ENCODE data around the gene GTF3C4.
"Not testable (repeated sequence)": the region's sequence is repeated elsewhere in the genome, so short reads cannot be mapped to it uniquely, and the experiment has no call there.

Gene GTF3C4

DNA sequence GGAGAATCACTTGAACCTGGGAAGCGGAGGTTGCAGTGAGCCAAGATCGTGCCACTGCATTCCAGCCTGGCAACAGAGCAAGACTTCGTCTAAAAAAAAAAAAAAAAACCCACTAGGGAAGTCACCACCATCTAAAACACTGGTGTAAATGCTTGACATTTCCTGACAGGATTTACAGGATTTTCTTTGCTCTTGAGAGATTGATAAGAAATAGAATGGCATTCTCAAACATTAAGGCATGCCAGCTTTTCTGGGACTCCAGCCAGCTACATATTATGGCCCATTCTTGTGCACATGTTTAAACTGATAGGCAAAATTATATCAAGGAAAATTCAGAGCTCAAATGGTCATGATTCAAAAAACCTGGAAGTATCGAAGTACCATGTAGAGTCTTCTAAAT, 28.7 kb downstream of the GTF3C4 start:
- H3K4me3 ChIP-seq (ENCODE audit: low read depth, low read length): no peak overlapping the region
- H3K36me3 ChIP-seq (ENCODE audit: control insufficient read depth, insufficient read depth, low read length): no peaks in the 10 kb centered on the region
- no peaks in the 10 kb centered on the region for H3K4me1 ChIP-seq (ENCODE audit: control insufficient read depth, insufficient read depth, low read length)
- H3K9ac ChIP-seq (ENCODE audit: low read depth, low read length): no peak overlapping the region
- peaks cover 23% of the 10 kb centered on the region for H3K9me3 ChIP-seq (ENCODE audit: control insufficient read depth, insufficient read depth, low read length)
- H3K27me3 ChIP-seq (ENCODE audit: control insufficient read depth, insufficient read depth, low read length): no peaks in the 10 kb centered on the region
- H3K27ac ChIP-seq (ENCODE audit: low read depth, low read length): no peak overlapping the region

GRCh38 chr9:132699956-132700355, 29.7 kb downstream of the GTF3C4 start:
- H3K36me3 ChIP-seq (ENCODE audit: control insufficient read depth, insufficient read depth, low read length): no peaks in the 10 kb centered on the region
- H3K4me1 ChIP-seq (ENCODE audit: control insufficient read depth, insufficient read depth, low read length): no peaks in the 10 kb centered on the region
- no peak overlapping the region for H3K4me3 ChIP-seq (ENCODE audit: low read depth, low read length)
- no peak overlapping the region for H3K27ac ChIP-seq (ENCODE audit: low read depth, low read length)
- no peak overlapping the region for H3K9ac ChIP-seq (ENCODE audit: low read depth, low read length)
- H3K9me3 ChIP-seq (ENCODE audit: control insufficient read depth, insufficient read depth, low read length): peaks cover 23% of the 10 kb centered on the region
- no peaks in the 10 kb centered on the region for H3K27me3 ChIP-seq (ENCODE audit: control insufficient read depth, insufficient read depth, low read length)

DNA sequence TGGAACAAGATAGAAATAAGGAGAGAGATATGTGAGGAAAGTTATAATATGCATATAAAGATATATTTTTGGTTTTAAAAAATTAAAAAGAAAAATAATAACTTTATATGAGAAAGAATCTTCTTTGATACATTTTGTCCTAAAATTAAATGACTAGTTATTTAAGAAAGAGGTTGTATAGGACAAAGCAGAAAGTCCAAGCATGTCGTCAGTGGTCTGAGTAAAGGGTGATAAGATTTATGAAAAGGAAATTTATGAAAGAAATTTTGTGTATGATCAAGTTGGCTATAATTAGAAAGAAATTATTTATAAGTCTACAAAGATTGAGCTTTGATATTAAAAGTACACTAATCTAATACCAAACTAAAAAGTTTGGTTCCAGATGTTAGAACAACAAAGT, 32.0 kb downstream of the GTF3C4 start:
- H3K36me3 ChIP-seq (ENCODE audit: control insufficient read depth, insufficient read depth, low read length): no peaks in the 10 kb centered on the region
- no peak overlapping the region for H3K9ac ChIP-seq (ENCODE audit: low read depth, low read length)
- no peaks in the 10 kb centered on the region for H3K27me3 ChIP-seq (ENCODE audit: control insufficient read depth, insufficient read depth, low read length)
- H3K4me3 ChIP-seq (ENCODE audit: low read depth, low read length): no peak overlapping the region
- H3K27ac ChIP-seq (ENCODE audit: low read depth, low read length): no peak overlapping the region
- H3K9me3 ChIP-seq (ENCODE audit: control insufficient read depth, insufficient read depth, low read length): peaks cover 18% of the 10 kb centered on the region
- H3K4me1 ChIP-seq (ENCODE audit: control insufficient read depth, insufficient read depth, low read length): no peaks in the 10 kb centered on the region

- no peaks in the 10 kb centered on the region for H3K36me3 ChIP-seq (ENCODE audit: control insufficient read depth, insufficient read depth, low read length)
- H3K27me3 ChIP-seq (ENCODE audit: control insufficient read depth, insufficient read depth, low read length): no peaks in the 10 kb centered on the region
- no peaks in the 10 kb centered on the region for H3K4me1 ChIP-seq (ENCODE audit: control insufficient read depth, insufficient read depth, low read length)
- no peak overlapping the region for H3K9ac ChIP-seq (ENCODE audit: low read depth, low read length)
- no peak overlapping the region for H3K27ac ChIP-seq (ENCODE audit: low read depth, low read length)
- H3K9me3 ChIP-seq (ENCODE audit: control insufficient read depth, insufficient read depth, low read length): peaks cover 9% of the 10 kb centered on the region
- no peak overlapping the region for H3K4me3 ChIP-seq (ENCODE audit: low read depth, low read length)
Observed at GRCh38 chr9:132703336-132703735, 33.1 kb downstream of the GTF3C4 start.

DNA sequence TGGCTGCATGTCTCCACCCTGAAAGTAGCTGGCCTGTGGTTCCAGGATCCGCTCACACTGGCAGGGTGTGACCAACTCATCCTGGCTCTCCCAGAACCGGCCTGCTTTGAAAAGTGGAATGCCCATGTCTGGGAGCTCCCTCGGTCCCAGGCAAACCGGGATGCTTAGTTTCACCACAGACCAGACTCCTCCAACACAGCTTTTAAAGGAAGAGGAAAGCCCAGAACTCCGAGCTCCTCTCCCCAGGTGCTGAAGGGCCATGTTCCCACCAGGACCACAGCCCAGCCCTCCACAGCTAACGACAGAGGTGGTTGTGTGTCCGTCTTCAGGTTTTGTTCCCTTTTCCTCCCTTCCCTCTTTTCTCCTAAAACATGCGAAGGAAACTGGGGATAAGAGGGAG, 38.0 kb downstream of the GTF3C4 start:
- no peaks in the 10 kb centered on the region for H3K27me3 ChIP-seq (ENCODE audit: control insufficient read depth, insufficient read depth, low read length)
- H3K4me1 ChIP-seq (ENCODE audit: control insufficient read depth, insufficient read depth, low read length): no peaks in the 10 kb centered on the region
- H3K27ac ChIP-seq (ENCODE audit: low read depth, low read length): no peak overlapping the region
- H3K9ac ChIP-seq (ENCODE audit: low read depth, low read length): no peak overlapping the region
- H3K36me3 ChIP-seq (ENCODE audit: control insufficient read depth, insufficient read depth, low read length): no peaks in the 10 kb centered on the region
- H3K9me3 ChIP-seq (ENCODE audit: control insufficient read depth, insufficient read depth, low read length): no peaks in the 10 kb centered on the region
- no peak overlapping the region for H3K4me3 ChIP-seq (ENCODE audit: low read depth, low read length)

- Histone ChIP-seq H3K36me3 (ENCODE audit: control insufficient read depth, insufficient read depth, low read length) (no peaks in the 10 kb centered on the region), H3K27ac (ENCODE audit: low read depth, low read length) (no peak overlapping the region), H3K27me3 (ENCODE audit: control insufficient read depth, insufficient read depth, low read length) (no peaks in the 10 kb centered on the region), H3K4me1 (ENCODE audit: control insufficient read depth, insufficient read depth, low read length) (no peaks in the 10 kb centered on the region), H3K9me3 (ENCODE audit: control insufficient read depth, insufficient read depth, low read length) (no peaks in the 10 kb centered on the region), H3K4me3 (ENCODE audit: low read depth, low read length) (no peak overlapping the region), H3K9ac (ENCODE audit: low read depth, low read length) (no peak overlapping the region)
Observed at GRCh38 chr9:132708769-132709430, 38.6 kb downstream of the GTF3C4 start.

DNA sequence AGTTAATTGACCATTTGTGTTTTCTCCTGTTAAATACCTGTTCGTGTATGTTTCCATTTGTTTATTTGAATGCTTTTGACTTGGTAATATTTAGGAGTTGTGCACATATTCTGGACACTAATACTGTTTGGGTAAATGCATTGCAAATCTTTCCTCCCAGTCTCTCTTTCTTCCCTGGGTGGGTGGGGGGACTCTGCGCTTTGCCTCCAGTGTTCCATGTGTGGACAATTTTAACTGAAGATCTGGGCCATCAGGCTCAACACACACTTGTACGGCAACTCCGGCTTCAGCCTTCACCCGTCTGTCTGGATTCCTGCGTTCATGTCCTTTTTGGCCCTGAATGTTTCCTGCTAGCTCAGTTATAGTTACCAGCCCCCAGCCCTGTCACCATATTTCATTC, 40.1 kb downstream of the GTF3C4 start:
- no peak overlapping the region for H3K4me3 ChIP-seq (ENCODE audit: low read depth, low read length)
- no peaks in the 10 kb centered on the region for H3K9me3 ChIP-seq (ENCODE audit: control insufficient read depth, insufficient read depth, low read length)
- no peaks in the 10 kb centered on the region for H3K27me3 ChIP-seq (ENCODE audit: control insufficient read depth, insufficient read depth, low read length)
- no peak overlapping the region for H3K27ac ChIP-seq (ENCODE audit: low read depth, low read length)
- H3K9ac ChIP-seq (ENCODE audit: low read depth, low read length): no peak overlapping the region
- H3K4me1 ChIP-seq (ENCODE audit: control insufficient read depth, insufficient read depth, low read length): no peaks in the 10 kb centered on the region
- no peaks in the 10 kb centered on the region for H3K36me3 ChIP-seq (ENCODE audit: control insufficient read depth, insufficient read depth, low read length)

DNA sequence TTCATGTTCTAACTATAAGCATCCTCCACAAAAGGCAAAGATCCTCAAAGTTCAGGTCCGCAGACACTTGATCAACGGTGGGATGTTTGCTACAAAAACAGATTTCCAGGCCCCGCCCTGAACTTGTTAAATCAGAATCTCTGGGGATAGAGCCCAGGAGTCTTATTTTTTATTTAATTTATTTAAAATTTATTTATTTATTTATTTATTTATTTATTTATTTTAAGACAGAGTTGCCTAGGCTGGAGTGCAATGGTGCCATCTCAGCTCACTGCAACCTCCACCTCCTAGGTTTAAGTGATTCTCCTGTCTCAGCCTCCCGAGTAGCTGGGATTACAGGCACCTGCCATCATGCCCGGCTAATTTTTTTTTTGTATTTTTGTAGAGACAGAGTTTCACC, 40.9 kb downstream of the GTF3C4 start:
- not testable (repeated sequence) for H3K27ac ChIP-seq (ENCODE audit: low read depth, low read length); H3K9me3 ChIP-seq (ENCODE audit: control insufficient read depth, insufficient read depth, low read length); H3K27me3 ChIP-seq (ENCODE audit: control insufficient read depth, insufficient read depth, low read length); H3K9ac ChIP-seq (ENCODE audit: low read depth, low read length); H3K36me3 ChIP-seq (ENCODE audit: control insufficient read depth, insufficient read depth, low read length); H3K4me3 ChIP-seq (ENCODE audit: low read depth, low read length); H3K4me1 ChIP-seq (ENCODE audit: control insufficient read depth, insufficient read depth, low read length)

DNA sequence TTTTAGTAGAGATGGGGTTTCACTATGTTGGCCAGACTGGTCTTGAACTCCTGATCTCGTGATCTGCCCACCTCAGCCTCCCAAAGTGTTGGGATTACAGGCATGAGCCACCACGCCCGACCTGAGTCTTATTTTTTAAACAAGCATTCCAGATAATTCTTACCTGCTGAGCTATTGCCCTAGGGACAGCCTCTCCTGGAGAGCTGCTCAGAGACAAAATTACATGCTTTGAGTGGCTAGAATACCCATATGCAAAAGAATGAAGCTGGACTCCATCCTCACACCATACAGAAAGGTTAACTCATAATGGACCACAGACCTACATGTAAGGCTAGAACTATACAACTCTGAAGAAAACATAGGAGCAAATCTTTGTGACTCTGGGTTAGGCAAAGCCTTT, 41.6 kb downstream of the GTF3C4 start:
- Histone ChIP-seq H3K27me3 (ENCODE audit: control insufficient read depth, insufficient read depth, low read length) (no peaks in the 10 kb centered on the region), H3K4me1 (ENCODE audit: control insufficient read depth, insufficient read depth, low read length) (no peaks in the 10 kb centered on the region), H3K9me3 (ENCODE audit: control insufficient read depth, insufficient read depth, low read length) (no peaks in the 10 kb centered on the region), H3K36me3 (ENCODE audit: control insufficient read depth, insufficient read depth, low read length) (no peaks in the 10 kb centered on the region), H3K9ac (ENCODE audit: low read depth, low read length) (no peak overlapping the region), H3K4me3 (ENCODE audit: low read depth, low read length) (no peak overlapping the region), H3K27ac (ENCODE audit: low read depth, low read length) (no peak overlapping the region)

DNA sequence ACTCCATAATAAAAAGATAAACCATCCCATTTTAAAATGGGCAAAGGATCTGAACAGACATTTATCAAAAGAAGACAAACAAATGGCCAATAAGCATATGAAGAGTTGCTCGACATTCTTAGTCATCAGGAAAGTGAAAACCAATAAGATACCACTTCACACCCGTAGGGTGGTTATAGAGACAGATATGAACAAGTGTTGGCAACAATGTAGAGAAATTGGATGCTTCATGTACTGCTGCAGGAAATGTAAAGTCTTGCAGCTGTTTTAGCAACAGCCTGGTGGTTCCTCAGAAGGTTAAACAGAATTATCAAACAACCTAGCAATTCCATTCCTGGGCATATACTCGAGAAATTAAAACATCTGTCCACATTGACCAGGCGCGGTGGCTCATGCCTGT, 42.5 kb downstream of the GTF3C4 start:
- Histone ChIP-seq H3K9ac (ENCODE audit: low read depth, low read length) (no peak overlapping the region), H3K4me3 (ENCODE audit: low read depth, low read length) (no peak overlapping the region), H3K4me1 (ENCODE audit: control insufficient read depth, insufficient read depth, low read length) (no peaks in the 10 kb centered on the region), H3K27me3 (ENCODE audit: control insufficient read depth, insufficient read depth, low read length) (no peaks in the 10 kb centered on the region), H3K36me3 (ENCODE audit: control insufficient read depth, insufficient read depth, low read length) (no peaks in the 10 kb centered on the region), H3K27ac (ENCODE audit: low read depth, low read length) (no peak overlapping the region), H3K9me3 (ENCODE audit: control insufficient read depth, insufficient read depth, low read length) (no peaks in the 10 kb centered on the region)

- Histone ChIP-seq H3K36me3 (ENCODE audit: control insufficient read depth, insufficient read depth, low read length) (no peaks in the 10 kb centered on the region), H3K27ac (ENCODE audit: low read depth, low read length) (no peak overlapping the region), H3K9ac (ENCODE audit: low read depth, low read length) (no peak overlapping the region), H3K9me3 (ENCODE audit: control insufficient read depth, insufficient read depth, low read length) (no peaks in the 10 kb centered on the region), H3K4me1 (ENCODE audit: control insufficient read depth, insufficient read depth, low read length) (no peaks in the 10 kb centered on the region), H3K4me3 (ENCODE audit: low read depth, low read length) (no peak overlapping the region), H3K27me3 (ENCODE audit: control insufficient read depth, insufficient read depth, low read length) (no peaks in the 10 kb centered on the region)
Observed at GRCh38 chr9:132716007-132716406, 45.7 kb downstream of the GTF3C4 start.

All from HUES48 (cell line).